ENCODE data around the gene SMIM24.

The SMIM24 gene

DNA sequence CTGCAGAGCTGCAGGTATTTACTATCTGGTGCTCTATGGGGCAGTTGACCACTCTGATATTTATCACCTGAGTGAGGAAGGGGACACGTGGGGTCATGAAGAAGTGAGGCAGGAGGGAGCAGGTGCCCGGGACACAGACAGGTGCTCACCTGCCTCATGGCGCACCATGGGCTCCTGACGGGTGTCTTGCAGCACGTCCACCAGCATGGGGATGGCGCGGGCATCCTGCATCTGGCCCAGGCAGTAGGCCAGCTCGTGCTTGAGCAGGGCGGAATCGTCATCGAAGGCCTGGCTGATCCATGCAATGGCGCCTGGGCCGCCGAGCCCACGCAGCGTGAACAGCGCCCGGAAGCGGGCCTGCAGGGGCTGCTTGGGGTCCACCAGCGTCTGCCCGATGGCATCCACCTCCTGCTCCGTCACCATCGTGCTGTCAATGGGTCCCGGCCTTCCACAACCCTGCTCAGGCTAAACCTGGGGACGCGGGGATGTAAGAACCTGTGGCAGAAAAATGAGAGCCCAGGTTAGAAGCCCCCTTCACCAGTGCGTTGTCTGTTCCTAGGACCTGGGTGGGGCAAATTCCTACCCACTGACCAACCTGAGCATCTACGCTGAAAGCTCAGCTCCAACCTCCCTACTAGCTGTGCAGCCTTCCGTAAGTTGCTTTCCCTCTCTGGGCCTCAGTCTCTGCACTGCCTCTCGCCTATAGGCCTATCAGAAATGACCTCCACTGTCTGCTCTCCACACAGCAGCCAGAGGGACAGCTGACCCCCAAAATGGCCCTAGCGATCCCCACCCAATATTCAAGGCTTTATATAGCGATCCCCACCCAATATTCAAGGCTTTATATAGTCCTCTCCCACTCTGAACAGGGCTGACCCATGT, 16.3 kb upstream of the SMIM24 start:
- no peak for DNase-seq

DNA sequence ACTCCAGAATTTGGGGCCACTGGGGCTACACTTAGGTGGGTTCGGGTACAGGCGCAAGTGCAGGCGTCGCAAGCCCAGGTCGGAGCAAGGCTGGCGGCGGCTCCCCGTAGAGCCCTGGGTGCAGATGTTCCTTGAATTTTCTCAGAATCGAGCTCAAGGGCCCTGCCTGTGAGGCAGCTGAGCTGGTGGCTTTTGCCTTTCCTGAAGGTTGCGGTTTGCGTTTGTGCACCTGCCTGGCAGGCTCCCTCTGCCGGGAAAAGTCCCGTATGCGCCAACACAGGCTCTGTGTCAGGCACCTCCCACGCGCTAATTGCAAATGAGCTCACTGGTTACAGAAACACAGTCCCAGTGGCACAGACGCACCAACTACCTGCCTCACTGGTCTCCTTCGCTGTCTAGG, 14.2 kb upstream of the SMIM24 start:
- no peak for DNase-seq

DNA sequence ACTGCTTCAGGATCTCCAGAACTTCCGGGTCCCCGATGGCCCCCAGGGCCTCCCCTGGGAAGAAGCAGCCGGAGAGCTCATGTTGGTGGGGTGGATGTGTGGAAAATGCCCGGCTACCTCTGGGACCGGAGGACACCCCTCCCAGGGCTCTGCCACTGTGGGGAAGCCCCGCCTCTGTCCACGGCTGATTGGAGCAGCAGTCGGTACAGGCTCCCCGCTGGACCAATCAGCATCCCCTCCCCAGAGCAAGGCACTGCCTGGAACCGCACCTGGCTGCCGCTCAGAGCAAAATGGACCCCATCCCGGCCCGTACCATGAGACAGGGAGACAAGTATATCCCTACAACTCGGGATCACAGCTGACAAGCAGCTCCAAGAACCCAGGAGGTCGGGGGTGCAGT, 13.7 kb upstream of the SMIM24 start:
- no peak for DNase-seq

DNA sequence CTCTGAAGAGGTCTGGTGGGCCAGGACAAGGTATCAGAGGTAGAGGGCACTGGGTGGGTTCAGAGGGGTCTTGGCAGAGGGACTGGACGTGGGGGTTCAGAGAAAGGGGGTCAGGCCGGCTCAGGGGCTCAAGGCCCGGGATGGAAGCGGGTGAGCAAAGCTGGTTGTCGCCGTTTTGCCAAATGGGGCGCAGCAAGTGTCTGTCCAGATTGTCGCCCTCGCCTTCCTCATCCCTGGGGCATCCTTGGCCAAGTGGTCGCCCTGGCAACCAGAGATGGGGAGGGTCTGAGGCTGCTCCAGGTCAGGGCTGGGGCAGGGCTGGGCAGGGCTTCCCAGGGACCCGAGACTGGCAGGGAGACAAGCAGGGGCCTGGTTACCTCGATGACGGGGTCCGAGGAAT, 13.3 kb upstream of the SMIM24 start:
- no peak for DNase-seq

DNA sequence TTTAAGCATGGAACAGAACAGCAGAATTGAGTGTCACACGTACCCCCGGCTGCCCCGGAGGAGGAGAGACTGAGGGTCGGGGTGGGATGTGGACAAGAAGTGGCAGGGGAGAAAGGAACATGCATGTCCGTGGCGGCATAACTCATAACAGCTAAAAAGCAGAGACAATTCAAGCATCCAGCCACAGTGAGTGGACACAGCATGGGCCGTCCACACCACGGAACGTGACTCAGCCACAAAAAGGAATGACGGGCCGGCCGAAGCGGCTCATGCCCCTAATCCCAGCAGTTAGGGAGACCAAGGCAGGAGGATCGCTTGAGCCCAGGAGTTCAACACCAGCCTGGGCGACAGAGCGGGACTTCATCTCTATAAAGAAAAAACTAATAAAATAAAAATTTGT, 12.6 kb upstream of the SMIM24 start:
- no peak for DNase-seq

DNA sequence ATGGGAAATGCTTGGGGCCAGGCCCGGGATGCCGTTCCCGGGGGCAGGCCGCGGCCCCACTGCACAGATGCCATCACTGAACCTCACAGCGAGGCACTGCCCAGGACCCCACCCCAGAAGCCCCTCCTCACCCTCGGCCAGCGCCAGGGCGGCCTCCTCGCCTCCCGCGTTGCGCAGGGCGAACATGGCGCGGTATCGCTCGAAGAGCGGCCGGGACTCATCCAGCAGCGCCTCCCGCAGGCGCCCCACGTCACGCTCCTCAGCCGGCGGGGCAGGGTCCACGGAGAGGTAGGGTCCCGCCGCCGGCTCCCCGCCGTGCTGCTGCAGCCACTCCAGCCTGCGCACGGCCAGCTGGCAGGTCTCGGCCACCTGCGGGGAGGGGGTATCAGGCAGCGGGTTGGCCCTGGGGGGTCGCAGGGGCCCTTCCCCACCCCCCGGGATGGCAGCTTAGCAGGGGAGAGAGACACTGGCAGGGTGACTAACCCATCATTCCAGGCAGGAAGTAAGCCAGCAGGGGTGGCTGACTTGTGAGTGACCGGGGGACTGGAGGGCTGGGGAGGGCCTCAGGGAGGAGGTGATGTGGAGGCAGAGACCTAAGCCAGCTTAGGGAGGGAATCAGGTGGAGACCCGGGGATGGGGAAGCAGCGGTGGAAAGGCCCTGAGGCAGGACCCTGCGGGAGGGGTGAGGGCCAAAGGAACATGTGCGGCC, 12.0 kb upstream of the SMIM24 start:
- no peak for DNase-seq

DNA sequence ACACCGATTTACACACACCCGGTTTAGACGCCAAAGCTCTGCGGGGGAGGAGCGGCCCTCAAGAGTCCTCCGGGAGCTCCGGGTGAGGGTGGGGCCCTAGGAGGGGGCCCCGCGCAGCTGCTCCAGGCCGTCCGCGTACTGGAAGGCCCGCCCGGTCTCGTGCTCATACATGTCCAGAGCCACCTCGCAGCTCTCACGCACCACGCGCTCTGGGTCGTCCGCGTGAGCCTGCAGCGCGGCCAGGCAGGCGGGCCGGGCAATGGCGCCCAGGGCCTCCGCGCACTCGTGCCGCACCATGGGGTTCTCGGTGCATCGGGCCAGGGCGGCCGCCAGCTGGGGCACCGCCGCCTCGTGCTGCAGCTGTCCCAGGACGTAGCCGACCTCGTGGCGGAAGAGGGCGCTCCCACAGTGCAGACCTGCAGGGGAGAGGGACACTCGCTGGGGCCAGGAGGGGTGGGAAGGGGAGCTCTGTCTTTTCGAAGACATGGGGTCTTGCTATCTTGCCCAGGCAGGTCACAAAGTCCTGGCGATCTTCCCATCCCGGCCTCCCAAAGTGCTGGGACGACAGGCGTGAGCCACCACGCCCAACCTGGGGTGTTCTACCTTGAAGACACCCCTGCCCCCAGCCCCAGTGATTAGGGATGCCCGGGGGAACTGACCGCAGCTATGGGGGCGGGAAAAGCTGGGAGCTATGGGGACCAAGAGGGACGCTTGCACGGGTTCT, 11.2 kb upstream of the SMIM24 start:
- DNase-seq: no peak

DNA sequence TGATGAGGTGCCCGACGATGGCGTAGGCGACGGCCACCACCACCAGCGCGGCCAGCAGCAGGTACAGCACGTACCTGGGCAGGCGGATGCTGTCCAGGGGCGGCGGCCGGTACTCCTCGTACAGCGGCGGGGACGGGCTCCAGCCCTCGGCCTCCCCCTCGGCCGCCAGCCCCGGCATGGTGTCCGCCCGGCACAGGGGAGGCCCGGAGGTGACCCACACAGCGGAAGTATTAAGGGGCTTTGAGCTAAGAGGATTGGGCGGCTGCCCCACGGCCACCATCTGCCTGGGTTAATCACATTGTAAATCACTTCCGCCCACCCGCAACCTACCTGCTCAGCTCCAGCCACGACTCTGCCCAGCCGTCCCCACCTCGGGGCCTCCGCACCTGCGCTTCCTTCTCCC, 2.9 kb upstream of the SMIM24 start, which contains the start of gene SMIM44:
SMIM44 (minus strand) TSS at position 216 of the 403 bp plus-strand sequence; CDS start at position 178, 38 bp downstream.
- no peak for DNase-seq

DNA sequence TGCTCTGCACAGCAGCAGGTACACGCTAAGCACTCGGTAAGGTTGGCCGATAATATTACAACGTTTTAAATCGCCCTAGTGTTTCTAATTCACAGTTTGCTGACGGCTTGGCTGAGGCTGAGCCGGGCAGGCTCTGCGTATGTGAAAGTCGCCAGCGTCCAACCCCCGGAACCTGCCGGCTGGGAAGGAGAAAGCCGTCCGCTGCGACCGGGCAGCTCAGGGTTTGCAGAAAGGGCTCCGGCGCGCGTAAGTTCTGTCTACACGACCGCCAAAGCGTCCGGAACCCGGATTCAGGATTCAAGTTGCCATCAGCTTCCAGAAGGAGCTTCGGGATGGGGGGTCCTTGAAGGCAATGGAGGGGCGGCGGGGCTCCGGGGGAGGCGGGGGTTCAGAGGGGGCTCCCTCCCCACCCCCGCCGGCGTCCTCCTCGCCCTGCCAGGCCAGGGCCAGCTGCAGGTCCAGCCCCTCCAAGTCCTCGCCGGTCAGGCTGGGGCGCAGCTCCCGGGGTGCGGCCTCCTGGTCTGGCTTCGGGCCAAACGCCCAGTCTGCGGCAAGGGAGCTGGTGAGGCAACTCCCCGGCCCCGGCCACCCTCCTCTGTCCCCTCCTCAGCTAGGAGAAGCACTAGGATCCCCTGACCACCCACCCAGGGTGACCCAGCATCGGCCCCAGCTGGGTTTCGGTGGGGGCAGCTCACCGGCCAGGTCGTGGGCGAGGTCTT, 2.3 kb upstream of the SMIM24 start:
- DNase-seq: no peak

DNA sequence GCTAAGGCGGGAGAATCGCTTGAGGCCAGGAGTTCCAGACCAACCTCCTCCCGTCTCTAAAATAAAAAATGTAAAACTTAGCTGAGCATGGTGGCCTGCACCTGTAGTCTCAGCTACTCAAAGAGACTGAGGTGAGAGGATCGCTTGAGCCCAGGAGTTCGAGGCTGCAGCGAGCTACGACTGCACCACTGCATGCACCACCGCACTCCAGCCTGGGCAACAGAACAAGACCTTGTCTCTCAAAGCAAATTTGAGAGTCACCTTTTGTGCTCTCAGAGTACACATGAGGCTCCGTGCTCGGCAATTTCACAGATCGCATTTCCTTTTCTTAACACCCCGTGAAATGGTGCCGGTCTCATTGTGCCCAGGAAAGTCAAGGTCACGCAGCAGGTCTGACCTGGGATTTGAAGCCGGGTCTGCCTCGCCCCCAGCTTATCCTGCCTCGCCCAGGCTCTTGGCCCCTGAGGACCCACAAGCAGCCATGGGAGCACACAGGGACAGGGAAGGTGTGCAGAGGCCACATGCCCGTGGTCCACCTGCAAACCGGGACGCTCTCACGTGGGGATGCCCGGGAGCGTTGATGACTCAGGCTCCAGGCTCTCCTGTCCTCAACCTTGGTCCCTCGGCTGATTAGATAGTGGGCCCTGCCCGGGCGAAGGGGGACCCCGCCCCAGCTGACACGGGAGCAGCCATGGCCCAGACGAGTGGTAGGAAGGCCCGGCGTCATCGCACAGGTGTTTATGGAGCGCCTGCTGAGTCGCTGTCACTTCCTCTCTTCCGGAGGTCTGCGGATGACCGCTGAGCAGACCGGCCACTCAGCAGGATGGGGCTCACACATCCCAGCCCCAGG, 1.1 kb upstream of the SMIM24 start:
- no peak for DNase-seq

DNA sequence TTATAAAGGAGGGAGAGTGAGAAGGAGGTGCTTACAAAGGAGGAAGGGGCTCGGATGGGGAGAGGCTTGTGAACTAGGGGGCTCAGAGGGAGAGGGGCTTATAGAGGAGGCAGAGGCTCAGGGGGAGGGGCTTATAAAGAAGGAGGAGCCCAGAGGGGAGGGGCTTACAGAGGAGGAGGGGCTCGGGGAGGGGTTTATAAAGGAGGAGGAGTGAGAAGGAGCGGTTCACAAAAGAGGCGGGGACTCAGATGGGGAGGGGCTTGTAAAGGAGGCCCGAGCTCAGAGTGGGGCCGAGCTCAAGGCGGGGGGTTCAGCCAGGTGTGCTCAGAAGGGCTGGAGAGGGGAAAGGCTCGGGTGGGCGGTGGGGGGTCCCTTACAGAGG, 500 bp downstream of the SMIM24 start:
- DNase-seq: no peak

DNA sequence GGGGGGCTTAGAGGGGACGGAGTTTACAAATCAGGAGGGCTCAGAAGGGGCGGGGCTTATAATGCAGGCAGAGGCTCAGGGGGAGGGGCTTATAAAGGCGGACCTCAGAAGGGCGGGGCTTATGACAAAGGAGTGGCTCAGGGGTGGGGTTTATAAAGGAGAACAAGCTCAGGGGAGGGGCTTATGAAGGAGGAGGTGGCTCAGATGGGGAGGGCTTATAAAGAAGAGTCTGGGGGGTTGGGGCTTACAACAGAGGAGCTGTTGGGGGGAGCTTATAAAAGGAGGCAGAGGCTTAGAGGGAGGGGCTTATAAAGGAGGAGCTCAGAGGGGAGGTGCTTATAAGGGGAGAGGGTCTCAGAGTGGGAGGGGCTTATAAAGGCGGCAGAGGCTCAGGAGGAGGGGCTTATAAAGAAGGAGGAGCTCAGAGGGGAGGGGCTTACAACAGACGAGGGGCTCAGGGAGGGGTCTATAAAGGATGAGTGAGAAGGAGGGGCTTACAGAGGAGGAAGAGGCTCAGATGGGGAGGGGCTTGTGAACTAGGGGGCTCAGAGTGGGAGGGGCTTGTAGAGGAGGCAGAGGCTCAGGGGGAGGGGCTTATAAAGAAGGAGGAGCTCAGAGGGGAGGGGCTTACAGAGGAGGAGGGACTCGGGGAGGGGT, 1.0 kb downstream of the SMIM24 start:
- DNase-seq: no peak

DNA sequence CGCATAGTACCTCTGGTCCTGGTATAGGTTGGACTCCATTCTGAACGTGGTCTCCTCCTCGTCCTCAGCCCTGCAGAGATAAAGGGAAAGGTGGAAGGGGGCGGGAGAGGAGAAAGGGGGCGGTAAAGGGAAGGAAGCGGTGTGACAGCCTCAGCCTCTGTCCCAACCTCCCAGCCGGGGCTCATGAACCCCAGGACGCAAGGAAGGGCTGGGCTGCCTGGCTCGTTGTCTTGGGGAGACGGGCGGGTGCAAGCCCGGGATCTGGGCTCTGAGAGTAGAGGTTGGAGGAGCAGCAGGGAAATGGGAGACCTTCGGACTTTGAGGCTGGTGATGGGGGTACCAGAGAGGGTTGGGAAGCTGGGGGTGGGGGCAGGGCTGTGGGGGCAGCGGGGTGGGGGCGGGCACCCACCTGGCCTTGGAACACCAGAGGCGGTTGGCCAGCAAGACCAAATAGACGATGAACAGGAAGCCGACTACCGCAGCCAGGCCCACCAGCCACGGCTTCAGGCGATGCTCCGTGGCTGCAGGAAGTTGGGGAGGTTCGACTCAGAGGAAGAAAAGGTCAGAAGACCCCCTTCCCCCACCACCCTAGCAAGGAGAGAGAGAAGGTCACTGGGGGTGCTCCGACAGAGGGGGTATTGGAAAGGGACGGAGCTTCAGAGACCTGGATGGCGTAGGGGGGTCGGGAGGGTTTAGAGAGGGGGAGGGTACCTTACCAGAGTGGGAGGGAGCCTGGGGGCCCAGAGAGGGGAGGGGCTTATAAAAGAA, 1.7 kb downstream of the SMIM24 start:
- DNase-seq: no peak

DNA sequence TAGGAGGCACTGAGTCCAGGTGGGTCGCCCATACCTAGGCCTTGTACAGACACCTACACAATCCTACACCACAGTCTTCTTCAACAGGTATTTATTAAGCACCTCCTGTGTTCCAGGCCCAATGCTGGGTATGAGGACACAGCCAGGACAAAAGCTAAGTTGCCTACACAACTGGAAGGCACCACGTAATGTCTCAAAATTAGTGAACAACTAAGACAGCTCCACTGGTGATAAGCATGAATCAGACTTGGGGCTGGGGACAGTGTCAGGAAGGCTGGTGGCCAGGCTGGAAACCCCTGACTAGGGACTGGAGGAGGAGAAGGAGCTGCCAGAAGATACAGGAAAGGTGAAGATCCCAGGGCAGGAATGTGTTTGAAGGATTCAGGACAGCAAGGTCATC, 2.4 kb downstream of the SMIM24 start:
- DNase-seq: no peak

DNA sequence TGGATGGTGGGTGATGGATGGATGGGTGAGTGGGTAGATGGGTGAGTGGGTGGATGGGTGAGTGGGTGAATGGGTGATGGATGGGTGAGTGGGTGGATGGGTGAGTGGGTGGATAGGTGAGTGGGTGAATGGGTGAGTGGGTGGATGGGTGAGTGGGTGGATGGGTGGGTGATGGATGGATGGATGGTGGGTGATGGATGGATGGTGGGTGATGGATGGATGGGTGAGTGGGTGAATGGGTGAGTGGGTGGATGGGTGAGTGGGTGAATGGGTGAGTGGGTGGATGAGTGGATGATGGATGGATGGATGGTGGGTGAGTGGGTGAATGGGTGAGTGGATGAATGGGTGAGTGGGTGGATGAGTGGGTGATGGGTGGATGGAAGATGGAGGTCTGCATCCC, 2.8 kb downstream of the SMIM24 start:
- DNase-seq: no peak

DNA sequence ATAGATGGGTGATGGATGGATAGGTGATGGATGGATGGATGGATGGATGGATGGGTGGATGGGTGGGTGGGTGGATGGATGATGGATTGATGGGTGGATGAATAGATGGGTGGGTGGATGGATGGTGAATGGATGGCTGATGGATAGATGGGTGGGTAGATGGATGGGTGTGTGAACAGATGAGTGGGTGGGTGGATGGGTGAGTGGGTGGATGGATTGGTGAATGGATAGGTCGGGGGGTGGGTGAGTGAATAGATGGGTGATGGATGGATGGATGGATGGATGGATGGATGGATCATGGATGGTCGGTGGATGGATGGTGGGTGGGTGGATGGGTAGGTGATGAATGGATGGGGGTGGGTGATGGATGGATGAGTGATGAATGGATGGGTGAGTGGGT, 3.5 kb downstream of the SMIM24 start:
- DNase-seq: no peak

DNA sequence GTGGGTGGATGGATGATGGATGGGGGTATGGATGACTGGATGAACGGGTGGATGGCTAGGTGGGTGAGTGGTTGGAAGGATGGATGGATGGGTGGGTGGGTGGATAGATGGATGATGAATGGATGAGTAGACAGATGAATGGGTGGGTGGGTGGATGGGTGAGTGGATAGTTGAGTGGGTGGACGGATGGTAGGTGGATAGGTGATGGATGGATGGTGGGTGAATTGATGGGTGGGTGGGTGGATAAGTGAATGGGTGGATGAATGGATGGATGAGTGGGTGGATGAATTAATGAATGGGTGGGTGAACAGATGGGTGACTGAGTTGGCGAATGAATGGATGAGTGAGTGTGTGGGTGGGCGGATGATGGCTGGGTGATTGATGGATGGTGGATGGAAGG, 4.9 kb downstream of the SMIM24 start:
- no peak for DNase-seq

DNA sequence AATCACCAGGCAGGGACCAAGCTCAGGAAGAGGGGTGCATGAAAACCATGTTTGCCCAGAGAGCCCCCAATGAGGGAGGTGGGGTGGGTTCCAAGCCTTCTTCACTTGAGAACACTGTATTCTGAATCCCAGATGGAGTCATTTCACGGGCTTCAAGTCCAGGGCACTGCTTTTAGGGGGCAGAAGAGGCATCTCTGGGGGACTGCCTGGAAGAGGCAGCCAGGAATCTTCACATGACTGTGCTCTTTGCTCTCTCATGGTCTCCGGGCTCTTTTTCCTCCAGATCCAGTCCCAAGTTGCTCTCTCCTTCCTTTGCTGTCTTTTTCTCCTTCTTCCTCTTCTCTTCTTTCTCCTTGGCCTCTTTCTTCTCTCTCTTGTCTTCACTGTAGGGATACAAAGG, 5.7 kb downstream of the SMIM24 start:
- no peak for DNase-seq

DNA sequence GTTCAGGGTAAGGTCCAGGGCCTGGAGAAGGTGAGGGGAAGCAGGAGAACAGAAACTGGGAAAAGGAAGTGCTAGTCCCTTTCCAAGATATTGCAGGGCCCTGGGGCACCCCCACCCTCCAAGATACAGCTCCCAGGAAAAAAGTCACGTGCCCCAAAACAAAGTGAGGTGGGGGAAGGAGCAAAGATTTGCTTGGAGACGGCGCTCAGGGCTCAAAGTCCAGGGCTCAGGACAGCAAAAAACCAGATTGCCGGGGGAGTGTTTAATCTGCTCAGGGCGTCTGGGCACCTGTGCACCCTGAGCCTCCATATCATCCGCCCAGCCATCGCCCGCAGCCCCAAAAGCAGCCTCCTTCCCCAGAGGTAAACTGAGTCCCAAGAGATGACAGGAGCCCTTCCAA, 6.3 kb downstream of the SMIM24 start:
- no peak for DNase-seq

DNA sequence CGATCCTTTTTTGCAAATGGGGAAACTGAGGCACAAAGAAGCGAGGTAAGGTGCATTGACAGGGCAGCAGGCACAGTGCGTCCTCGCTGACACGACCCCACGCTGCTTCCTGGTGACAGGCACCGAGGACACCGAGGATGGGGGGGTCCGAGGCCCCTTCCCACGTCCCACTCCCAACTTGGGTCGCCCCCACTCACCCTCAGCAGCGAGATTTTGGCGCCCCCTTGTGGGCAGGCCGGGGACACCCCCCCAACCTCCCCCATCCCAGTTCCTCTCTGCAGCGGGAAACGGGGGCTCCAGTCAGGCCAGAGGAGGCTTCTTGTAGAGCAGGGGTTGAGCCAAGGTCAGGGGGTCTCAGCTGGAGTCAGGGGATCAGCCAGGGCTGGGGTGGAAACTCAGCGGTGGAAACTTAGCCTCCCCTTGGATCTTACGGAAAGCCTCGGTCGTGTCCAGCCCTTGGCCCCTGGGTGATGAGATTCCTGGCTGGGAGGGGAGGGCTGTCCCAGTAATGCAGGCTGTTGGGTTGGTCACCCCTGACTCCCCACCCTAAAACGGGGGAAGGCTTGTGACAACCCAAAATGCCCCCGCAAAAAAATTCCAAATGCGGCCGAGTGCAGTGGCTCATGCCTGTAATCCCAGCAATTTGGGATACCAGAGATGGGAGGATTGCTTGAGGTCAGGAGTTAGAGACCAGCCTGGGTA, 8.2 kb downstream of the SMIM24 start:
- no peak for DNase-seq

All from NCI-H1694 treated with DMSO at 0.1 percent for 48 hours (cell line).